IMR-90 (cell line): ENCODE results near the gene NPHP4. TPM values are rescaled to one million over a fixed set of nuclear protein-coding genes. Genes with fewer than 3 reads are reported as not detected.

ENCODE experiments used
- ATAC-seq: fragments of 200-7000 bp; cut with Tn5 transposase; 2 replicates; pipeline ENCODE4 v1.9.1; 2020; ENCODE audit warnings: low read depth, mild to moderate bottlenecking, moderate library complexity
- BruUV-seq: library from RNA; stranded (reverse); fragments of 400-500 nt; replicated peaks from 2 replicates; lab custom pipeline; 2021; lab: Mats Ljungman, UMichigan
- CTCF ChIA-PET: fragments of 300-600 bp; formaldehyde crosslinking; extraction: SDS; loops from one replicate; lab custom pipeline; 2021; ENCODE audit warnings: antibody characterized with exemption; lab: Yijun Ruan, JAX
- POLR2A ChIA-PET: fragments of 300-600 bp; sonication (Branson Sonifier 250); formaldehyde crosslinking; loops from one replicate; lab custom pipeline; 2022; ENCODE audit warnings: antibody characterized with exemption; ENCODE audit not compliant: unreplicated experiment; lab: Charles Lee
- DNase-seq: peaks from one replicate; pipeline ENCODE4 v3.0.0; 2013
- H2AFZ ChIP-seq: replicated peaks from 2 replicates; pipeline ENCODE3; 2013; ENCODE audit warnings: low read length, mild to moderate bottlenecking; ENCODE audit not compliant: poor library complexity
- H2AK5ac ChIP-seq: 2 replicates; pipeline ENCODE4 v1.6.1; 2013; ENCODE audit warnings: low read depth, low read length, inconsistent platforms
- H2AK9ac ChIP-seq: replicated peaks from 2 replicates; pipeline ENCODE3; 2013; ENCODE audit warnings: mild to moderate bottlenecking, low read depth, low read length, moderate library complexity; ENCODE audit not compliant: poor library complexity
- H2BK120ac ChIP-seq: 2 replicates; pipeline ENCODE4 v1.6.1; 2013; ENCODE audit warnings: low read depth, low read length, inconsistent platforms
- H2BK15ac ChIP-seq: 3 replicates; pipeline ENCODE4 v1.6.1; 2013; ENCODE audit warnings: low read depth, low read length, inconsistent platforms
- H2BK20ac ChIP-seq: 2 replicates; pipeline ENCODE4 v1.6.1; 2013; ENCODE audit warnings: low read depth, mild to moderate bottlenecking, inconsistent platforms, low read length, moderate library complexity
- H2BK5ac ChIP-seq: 2 replicates; pipeline ENCODE4 v1.6.1; 2013; ENCODE audit warnings: mild to moderate bottlenecking, low read depth, low read length, inconsistent platforms; ENCODE audit not compliant: poor library complexity, severe bottlenecking
- H3K14ac ChIP-seq: replicated peaks from 2 replicates; pipeline ENCODE4 v1.6.1; 2013; ENCODE audit warnings: low read depth, low read length, inconsistent platforms
- H3K18ac ChIP-seq: 2 replicates; pipeline ENCODE4 v1.6.1; 2013; ENCODE audit warnings: low read depth, low read length, control low read depth
- H3K23ac ChIP-seq: 2 replicates; pipeline ENCODE4 v1.6.1; 2013; ENCODE audit warnings: low read depth, low read length, inconsistent platforms
- H3K27ac ChIP-seq: 2 replicates; pipeline ENCODE4 v1.5.1; 2013; ENCODE audit warnings: mild to moderate bottlenecking, control low read depth, low read length; ENCODE audit not compliant: insufficient read depth
- H3K27me3 ChIP-seq: 2 replicates; pipeline ENCODE4 v1.6.1; 2013; ENCODE audit warnings: low read length; ENCODE audit not compliant: control insufficient read depth, insufficient read depth
- H3K36me3 ChIP-seq: 2 replicates; pipeline ENCODE4 v1.6.1; 2013; ENCODE audit warnings: low read length, mixed read lengths; ENCODE audit not compliant: control insufficient read depth, insufficient read depth
- H3K4ac ChIP-seq: 2 replicates; pipeline ENCODE4 v1.6.1; 2013; ENCODE audit warnings: low read depth, low read length, inconsistent platforms
- H3K4me1 ChIP-seq: 2 replicates; pipeline ENCODE4 v1.6.1; 2013; ENCODE audit warnings: low read length, mixed read lengths; ENCODE audit not compliant: control insufficient read depth, insufficient read depth
- H3K4me2 ChIP-seq: 2 replicates; pipeline ENCODE4 v1.6.1; 2013; ENCODE audit warnings: low read depth, mild to moderate bottlenecking, control low read depth, low read length, moderate library complexity
- H3K4me3 ChIP-seq: 2 replicates; pipeline ENCODE4 v1.5.1; 2013; ENCODE audit warnings: low read depth, mild to moderate bottlenecking, control low read depth, low read length, moderate library complexity; ENCODE audit not compliant: insufficient read depth
- H3K56ac ChIP-seq: 2 replicates; pipeline ENCODE4 v1.6.1; 2013; ENCODE audit warnings: low read length, inconsistent platforms; ENCODE audit not compliant: insufficient read depth; ENCODE audit errors: extremely low read depth
- H3K79me1 ChIP-seq, 2 experiments: 2 replicates each; pipeline ENCODE4 v1.6.1; 2013; ENCODE audit warnings: low read length in 2 of 2, inconsistent platforms in 1 of 2, low read depth in 1 of 2
- H3K9ac ChIP-seq: 2 replicates; pipeline ENCODE4 v1.6.1; 2013; ENCODE audit warnings: low read depth, low read length, control low read depth
- H3K9me1 ChIP-seq: 2 replicates; pipeline ENCODE4 v1.6.1; 2013; ENCODE audit warnings: low read length, inconsistent platforms; ENCODE audit not compliant: insufficient read depth
- H3K9me3 ChIP-seq: 2 replicates; pipeline ENCODE4 v1.6.1; 2013; ENCODE audit warnings: low read length; ENCODE audit not compliant: control insufficient read depth, insufficient read depth
- H4K20me1 ChIP-seq: 2 replicates; pipeline ENCODE4 v1.6.1; 2013; ENCODE audit warnings: low read length, inconsistent platforms; ENCODE audit not compliant: insufficient read depth
- H4K5ac ChIP-seq: 2 replicates; pipeline ENCODE4 v1.6.1; 2013; ENCODE audit warnings: mild to moderate bottlenecking, low read depth, low read length, control low read depth
- H4K8ac ChIP-seq, 2 experiments: 2 replicates each; pipeline ENCODE4 v1.6.1; 2013; ENCODE audit warnings: low read depth in 2 of 2, low read length in 2 of 2, control low read depth in 1 of 2, inconsistent platforms in 1 of 2
- H4K91ac ChIP-seq: 2 replicates; pipeline ENCODE4 v1.6.1; 2013; ENCODE audit warnings: low read depth, low read length, inconsistent platforms; ENCODE audit not compliant: insufficient read depth
- BHLHE40 ChIP-seq: fragments of 150-350 bp; IDR thresholded peaks from 2 replicates; pipeline ENCODE4 v1.6.1; 2016; ENCODE audit warnings: mild to moderate bottlenecking, low read depth, low read length
- CEBPB ChIP-seq: IDR thresholded peaks from 2 replicates; pipeline ENCODE4 v1.6.1; 2012; ENCODE audit warnings: low read depth, low read length, improper control_type of control experiment
- CHD1 ChIP-seq: IDR thresholded peaks from 2 replicates; pipeline ENCODE4 v1.6.1; 2012; ENCODE audit warnings: low read depth, low read length, improper control_type of control experiment
- FOS ChIP-seq: fragments of 150-350 bp; IDR thresholded peaks from 2 replicates; pipeline ENCODE4 v1.6.1; 2016; ENCODE audit warnings: low read depth, low read length
- MAFK ChIP-seq: IDR thresholded peaks from 2 replicates; pipeline ENCODE4 v1.6.1; 2012; ENCODE audit warnings: low read depth, low read length, improper control_type of control experiment
- MAZ ChIP-seq: IDR thresholded peaks from 2 replicates; pipeline ENCODE4 v1.6.1; 2012; ENCODE audit warnings: low read depth, mild to moderate bottlenecking, low read length, improper control_type of control experiment, moderate library complexity, borderline replicate concordance
- MXI1 ChIP-seq: IDR thresholded peaks from 2 replicates; pipeline ENCODE4 v1.6.1; 2012; ENCODE audit warnings: low read depth, mild to moderate bottlenecking, low read length, moderate library complexity, borderline replicate concordance
- NFE2L2 ChIP-seq: fragments of 150-350 bp; IDR thresholded peaks from 2 replicates; pipeline ENCODE4 v1.6.1; 2016; ENCODE audit warnings: low read depth, mild to moderate bottlenecking, low read length
- POLR2A ChIP-seq: IDR thresholded peaks from 2 replicates; pipeline ENCODE4 v1.6.1; 2012; ENCODE audit warnings: mild to moderate bottlenecking, low read depth, low read length
- RAD21 ChIP-seq: IDR thresholded peaks from 2 replicates; pipeline ENCODE4 v1.6.1; 2012; ENCODE audit warnings: low read length, improper control_type of control experiment
- RCOR1 ChIP-seq: IDR thresholded peaks from 2 replicates; pipeline ENCODE4 v1.6.1; 2012; ENCODE audit warnings: mild to moderate bottlenecking, low read length, improper control_type of control experiment; ENCODE audit not compliant: insufficient replicate concordance
- RFX5 ChIP-seq: IDR thresholded peaks from 2 replicates; pipeline ENCODE4 v1.8.0; 2012; ENCODE audit warnings: low read depth, mild to moderate bottlenecking, low read length, moderate library complexity
- WGBS, 2 experiments: methylation state at CpG; one replicate each; pipeline versions ENCODE4 v1.1.5 to v1.1.7; 2013; ENCODE audit warnings: missing lambda C conversion rate in 2 of 2; ENCODE audit not compliant: insufficient read length in 1 of 2; ENCODE audit errors: extremely low coverage in 2 of 2; 5-methylcytosine and 5-hydroxymethylcytosine counted together
- dilution Hi-C: fragments of 300-500 bp; cut with HindIII; formaldehyde crosslinking; loops from one replicate; pipeline ENCODE4 v1.14.3; 2018; ENCODE audit warnings: low sequenced_read_pairs; ENCODE audit not compliant: unreplicated experiment
- in situ Hi-C: fragments of 300-500 bp; cut with MboI; formaldehyde crosslinking; loops from 3 replicates; pipeline ENCODE4 v1.14.3; 2019; ENCODE audit warnings: low sequenced_read_pairs, inconsistent platforms, mixed read lengths
- intact Hi-C: fragments of 100-400 bp; cut with micrococcal nuclease; formaldehyde crosslinking; loops from 2 replicates; pipeline ENCODE4 v1.10.0; 2022
- polyA plus RNA-seq, 3 experiments: library from polyadenylated mRNA; depleted of rRNA; stranded (reverse); fragments of >200 nt; gene quantifications; 2 replicates each; pipeline ENCODE4 v1.2.3, GENCODE V29; 2012; ENCODE audit warnings: low replicate concordance in 1 of 3
- total RNA-seq: library from RNA; depleted of rRNA; stranded (reverse); fragments of >200 nt; gene quantifications from 2 replicates; pipeline ENCODE4 v1.2.3, GENCODE V29; 2012
- TF ChIP-seq, protein P1 (sequence below): fragments of 150-350 bp; IDR thresholded peaks from 2 replicates; pipeline ENCODE4 v1.6.1; 2016; ENCODE audit warnings: low read depth, mild to moderate bottlenecking, low read length, moderate library complexity, borderline replicate concordance
- TF ChIP-seq, protein P2 (sequence below): conservative IDR thresholded peaks from 2 replicates; pipeline ENCODE4 v1.5.1; 2012; ENCODE audit warnings: mild to moderate bottlenecking, low read depth, low read length, improper control_type of control experiment
- TF ChIP-seq, protein P3 (sequence below): fragments of 150-350 bp; IDR thresholded peaks from 2 replicates; pipeline ENCODE4 v1.6.1; 2017; ENCODE audit warnings: mild to moderate bottlenecking, antibody characterized with exemption, low read length, low read depth

NPHP4 gene
- total and polyA plus RNA-seq, 2 of the 4 experiments (the other 2 are of a cell fraction) = 2.0 to 5.5 TPM

DNA sequence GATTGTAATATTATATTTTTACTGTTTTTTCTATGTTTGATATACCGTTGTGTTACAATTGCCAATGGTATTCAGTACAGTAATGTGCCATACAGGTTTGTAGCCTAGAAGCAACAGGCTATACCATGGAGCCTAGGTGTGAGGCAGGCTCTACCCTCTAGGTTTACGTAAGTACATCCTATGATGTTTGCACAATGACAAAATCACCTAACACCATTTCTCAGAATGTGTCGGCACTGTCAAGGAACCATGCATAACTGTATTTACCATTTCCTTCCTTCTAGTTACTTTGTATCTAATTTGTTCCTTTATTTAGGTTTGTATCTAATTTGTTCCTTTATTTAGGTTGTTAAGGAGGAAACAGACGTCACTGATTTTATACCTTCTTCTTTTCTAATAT is 9.9 kb downstream of the NPHP4 start:
- no peak for DNase-seq
- Histone ChIP-seq H3K9me1 (peaks cover 6% of the 10 kb centered on the region), H3K79me1 (peaks cover 0 to 3% of the 10 kb centered on the region in 2 experiments; a peak in 1 of 4 replicates), H3K14ac (0 out of 2 replicates have a peak overlapping the region, but pooled peaks have one; percentile 28), H4K5ac (no peak overlapping the region), H3K4me3 (no peak overlapping the region), H2AFZ (no peak overlapping the region), H4K20me1 (no peaks in the 10 kb centered on the region), H3K56ac (no peak overlapping the region), H3K23ac (0 out of 2 replicates have a peak overlapping the region, but pooled peaks have one; percentile 7), H3K4ac (no peak overlapping the region), H3K36me3 (no peaks in the 10 kb centered on the region), H3K4me1 (peaks cover 2% of the 10 kb centered on the region), H2AK5ac (no peak overlapping the region), H2BK120ac (peak overlapping the region; percentile 43; the same call in 1 of the 2 replicates), H2BK15ac (no peak overlapping the region), H3K27ac (no peak overlapping the region), H4K91ac (no peak overlapping the region; the same call in 1 of the 2 replicates), H2BK20ac (no peak overlapping the region), H4K8ac (no peak overlapping the region), H3K18ac (no peak overlapping the region), H3K27me3 (no peaks in the 10 kb centered on the region), H3K9me3 (no peaks in the 10 kb centered on the region), H3K9ac (no peak overlapping the region), H3K4me2 (no peak overlapping the region), H2BK5ac (no peak overlapping the region), H2AK9ac (no peak overlapping the region)
- no TSS peak for BruUV-seq
- intact Hi-C loops = no loop called here
- in situ Hi-C loops = no loop called here
- no peak for TF ChIP-seq CEBPB
- TF ChIP-seq, protein P1, sequence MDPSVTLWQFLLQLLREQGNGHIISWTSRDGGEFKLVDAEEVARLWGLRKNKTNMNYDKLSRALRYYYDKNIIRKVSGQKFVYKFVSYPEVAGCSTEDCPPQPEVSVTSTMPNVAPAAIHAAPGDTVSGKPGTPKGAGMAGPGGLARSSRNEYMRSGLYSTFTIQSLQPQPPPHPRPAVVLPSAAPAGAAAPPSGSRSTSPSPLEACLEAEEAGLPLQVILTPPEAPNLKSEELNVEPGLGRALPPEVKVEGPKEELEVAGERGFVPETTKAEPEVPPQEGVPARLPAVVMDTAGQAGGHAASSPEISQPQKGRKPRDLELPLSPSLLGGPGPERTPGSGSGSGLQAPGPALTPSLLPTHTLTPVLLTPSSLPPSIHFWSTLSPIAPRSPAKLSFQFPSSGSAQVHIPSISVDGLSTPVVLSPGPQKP = no peak
- no peak for TF ChIP-seq CHD1
- no peak for TF ChIP-seq NFE2L2
- TF ChIP-seq MAZ = no peak
- no peak for TF ChIP-seq MXI1
- no peak for TF ChIP-seq MAFK
- TF ChIP-seq FOS = no peak
- no peak for TF ChIP-seq BHLHE40
- no peak for TF ChIP-seq POLR2A
- no peak for TF ChIP-seq RAD21
- TF ChIP-seq, protein P2, sequence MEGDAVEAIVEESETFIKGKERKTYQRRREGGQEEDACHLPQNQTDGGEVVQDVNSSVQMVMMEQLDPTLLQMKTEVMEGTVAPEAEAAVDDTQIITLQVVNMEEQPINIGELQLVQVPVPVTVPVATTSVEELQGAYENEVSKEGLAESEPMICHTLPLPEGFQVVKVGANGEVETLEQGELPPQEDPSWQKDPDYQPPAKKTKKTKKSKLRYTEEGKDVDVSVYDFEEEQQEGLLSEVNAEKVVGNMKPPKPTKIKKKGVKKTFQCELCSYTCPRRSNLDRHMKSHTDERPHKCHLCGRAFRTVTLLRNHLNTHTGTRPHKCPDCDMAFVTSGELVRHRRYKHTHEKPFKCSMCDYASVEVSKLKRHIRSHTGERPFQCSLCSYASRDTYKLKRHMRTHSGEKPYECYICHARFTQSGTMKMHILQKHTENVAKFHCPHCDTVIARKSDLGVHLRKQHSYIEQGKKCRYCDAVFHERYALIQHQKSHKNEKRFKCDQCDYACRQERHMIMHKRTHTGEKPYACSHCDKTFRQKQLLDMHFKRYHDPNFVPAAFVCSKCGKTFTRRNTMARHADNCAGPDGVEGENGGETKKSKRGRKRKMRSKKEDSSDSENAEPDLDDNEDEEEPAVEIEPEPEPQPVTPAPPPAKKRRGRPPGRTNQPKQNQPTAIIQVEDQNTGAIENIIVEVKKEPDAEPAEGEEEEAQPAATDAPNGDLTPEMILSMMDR = no peak
- TF ChIP-seq, protein P3, sequence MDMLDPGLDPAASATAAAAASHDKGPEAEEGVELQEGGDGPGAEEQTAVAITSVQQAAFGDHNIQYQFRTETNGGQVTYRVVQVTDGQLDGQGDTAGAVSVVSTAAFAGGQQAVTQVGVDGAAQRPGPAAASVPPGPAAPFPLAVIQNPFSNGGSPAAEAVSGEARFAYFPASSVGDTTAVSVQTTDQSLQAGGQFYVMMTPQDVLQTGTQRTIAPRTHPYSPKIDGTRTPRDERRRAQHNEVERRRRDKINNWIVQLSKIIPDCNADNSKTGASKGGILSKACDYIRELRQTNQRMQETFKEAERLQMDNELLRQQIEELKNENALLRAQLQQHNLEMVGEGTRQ = no peak
- no peak for TF ChIP-seq RCOR1
- no peak for TF ChIP-seq RFX5
- dilution Hi-C loops = no loop called here
- CTCF ChIA-PET = interaction anchor here (0.5 to 1.2 kb wide), 2 partner anchors 20 to 66 kb away, joined by 3 read pairs; no protein-coding TSS in a partner anchor
- POLR2A ChIA-PET = no interaction called here
- ATAC-seq = no peak
- no CpG with 5 or more reads among the region's 4 CpGs for WGBS, 2 experiments
